NCI-H345 (cell line): Measurements from ENCODE around the gene DAAM1.

ENCODE experiments used
- DNase-seq: peaks from one replicate; lab custom pipeline; 2025; lab: John Stamatoyannopoulos, UW

Gene DAAM1

DNA sequence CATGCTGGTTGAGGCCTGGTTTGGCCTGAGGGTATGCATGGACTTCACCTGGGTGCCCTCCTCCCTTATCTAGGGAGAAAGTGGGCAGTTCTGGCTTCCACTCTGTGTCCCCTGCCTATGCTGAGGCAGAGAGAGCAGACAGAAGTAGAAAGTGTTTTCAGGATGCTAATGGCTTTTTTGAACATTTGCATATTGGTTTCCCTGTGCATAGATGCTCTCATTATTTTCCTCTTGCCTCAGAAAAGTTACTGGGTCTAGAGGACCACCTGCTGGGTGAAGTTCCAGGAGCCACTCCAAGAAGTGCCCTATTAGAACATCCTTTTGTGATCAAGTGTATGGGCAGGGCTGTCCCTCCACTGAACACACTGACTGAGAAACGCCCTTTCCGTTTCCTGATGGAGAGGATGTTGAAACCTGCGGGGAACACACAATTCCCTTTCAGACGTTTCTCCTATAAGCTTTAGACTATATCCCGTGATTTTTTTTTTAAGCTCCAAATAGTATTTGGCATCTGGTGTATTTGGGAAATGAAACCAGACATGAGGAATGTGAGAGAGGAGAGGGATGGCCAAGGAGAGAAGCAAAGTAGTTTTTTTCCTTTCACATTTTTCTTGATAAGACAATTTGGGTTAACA is 66.6 kb downstream of the DAAM1 start:
- DNase-seq: peak; percentile 30

DNA sequence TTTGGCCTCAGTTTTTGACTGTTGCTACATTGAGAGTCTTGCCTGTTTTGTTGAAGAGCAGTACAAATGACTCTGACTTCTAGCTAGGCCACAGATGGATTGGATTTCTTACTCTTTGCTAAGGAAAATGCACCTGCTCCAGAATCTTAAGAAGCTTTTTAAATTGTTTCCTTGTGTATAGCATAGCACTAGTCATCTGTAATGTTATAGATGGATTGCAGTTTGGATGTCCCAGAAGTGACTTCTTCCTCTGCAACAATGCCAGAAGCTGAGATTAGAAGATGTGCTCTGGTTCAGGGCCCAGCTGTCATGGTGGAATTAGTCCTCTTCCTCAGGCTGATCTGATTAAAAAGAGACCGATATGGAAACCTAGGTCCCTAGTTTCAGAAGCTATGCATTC is 67.9 kb downstream of the DAAM1 start:
- DNase-seq: no peak

DNA sequence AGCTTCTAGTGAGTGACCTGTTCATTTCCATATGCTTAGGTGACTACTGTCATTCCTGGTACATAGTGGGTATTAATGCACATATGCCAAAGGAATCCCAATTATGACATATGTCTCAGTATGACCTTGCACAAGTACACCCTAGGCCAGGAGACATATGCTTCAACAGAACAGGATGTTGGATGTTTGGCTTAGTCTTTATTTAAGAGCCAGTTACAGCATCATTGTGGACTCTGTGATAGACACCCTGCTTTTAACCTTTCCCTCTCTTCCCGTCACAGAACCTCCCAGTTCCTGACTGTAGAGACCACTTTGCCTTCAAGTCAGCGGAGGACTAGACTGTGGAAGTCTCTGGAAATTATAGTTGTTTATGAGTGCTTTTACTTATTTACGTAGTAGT is 72.9 kb downstream of the DAAM1 start:
- no peak for DNase-seq

DNA sequence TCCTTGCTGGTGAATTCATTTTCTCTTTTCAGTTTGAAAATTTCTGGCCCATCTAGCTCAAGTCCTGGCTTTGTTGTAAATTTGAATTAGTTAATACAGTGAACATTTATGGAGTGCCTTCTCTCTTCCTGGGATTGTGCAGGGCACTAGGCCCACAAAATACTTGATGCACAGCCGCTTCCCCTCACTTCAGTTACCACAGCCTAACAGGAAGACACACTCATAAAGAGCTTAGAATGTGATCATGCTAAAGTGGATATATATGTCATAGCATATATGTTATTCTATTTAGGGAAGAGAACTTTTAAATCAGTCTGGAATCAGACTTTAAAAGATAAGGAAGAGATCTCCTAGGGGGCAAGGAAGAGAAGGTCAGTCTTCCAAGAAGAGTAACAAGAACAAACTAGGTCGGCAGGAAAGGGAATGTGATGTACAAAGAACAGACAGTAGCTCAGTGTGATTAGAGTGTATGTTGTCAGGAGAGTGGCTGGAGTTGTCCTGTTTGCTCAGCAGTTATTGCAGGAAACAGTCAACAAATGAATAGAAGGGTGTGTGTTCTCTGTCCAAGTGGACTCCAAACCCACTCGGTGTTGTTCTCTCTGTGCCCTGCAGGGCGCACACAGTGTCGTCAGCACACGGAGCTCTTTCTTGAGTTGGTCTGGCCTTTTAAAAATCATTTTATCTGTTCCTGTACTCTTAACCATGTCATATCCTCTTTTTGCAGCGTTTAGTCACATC is 74.4 kb downstream of the DAAM1 start:
- DNase-seq: no peak

DNA sequence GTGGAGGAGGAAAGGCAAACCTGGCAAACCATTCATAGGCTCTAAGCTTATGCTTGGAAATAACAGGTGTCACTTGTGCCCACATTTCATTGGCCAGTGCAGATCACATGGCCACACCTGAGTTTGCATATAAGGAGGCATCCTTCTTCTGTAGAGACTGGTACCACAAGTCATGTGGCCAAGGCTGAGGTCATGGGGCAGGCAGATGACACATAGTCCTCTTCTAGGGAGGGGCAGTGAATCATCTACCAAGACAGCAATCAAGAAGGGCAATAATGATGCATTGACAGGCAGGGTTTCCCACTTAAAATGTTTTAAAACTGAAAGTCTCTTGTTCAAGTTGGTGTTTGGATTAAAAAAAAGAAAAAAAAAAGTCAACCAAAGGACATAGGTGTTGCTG is 77.3 kb downstream of the DAAM1 start:
- no peak for DNase-seq

DNA sequence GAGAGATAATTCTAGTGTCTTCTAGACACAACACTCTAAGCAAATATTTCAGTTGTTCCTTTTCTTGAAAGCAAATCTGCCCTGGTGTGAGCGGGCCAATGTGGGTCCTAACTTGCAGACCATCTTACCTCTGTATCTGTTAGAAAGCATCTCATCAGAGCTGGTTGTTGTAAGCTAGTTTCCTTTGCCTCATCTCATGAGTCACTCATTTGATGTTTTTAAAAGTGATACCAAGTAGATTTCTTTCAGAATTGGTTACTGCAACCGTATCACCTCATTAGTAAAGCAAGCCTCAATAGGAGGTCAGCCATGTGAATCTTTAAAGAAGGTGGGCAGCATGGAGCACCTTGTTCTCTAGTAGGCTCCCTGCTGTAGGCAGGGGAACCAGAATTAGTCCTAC is 78.6 kb downstream of the DAAM1 start:
- no peak for DNase-seq

DNA sequence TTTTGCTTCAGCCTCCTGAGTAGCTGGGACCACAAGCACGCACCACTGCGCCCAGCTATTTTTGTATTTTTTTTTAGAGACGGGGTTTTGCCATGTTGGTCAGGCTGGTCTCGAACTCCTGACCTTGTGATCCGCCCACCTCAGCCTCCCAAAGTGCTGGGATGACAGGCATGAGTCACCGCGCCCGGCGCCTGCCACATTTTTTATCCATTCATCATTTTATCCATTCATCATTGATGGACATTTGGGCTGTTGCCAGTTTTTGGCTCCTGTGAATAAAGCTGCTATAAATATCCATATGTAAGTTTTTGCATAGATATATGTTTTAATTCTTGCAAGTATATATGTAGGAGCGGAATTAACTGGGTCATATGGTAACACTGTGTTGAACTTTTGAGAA is 79.5 kb downstream of the DAAM1 start:
- no peak for DNase-seq

DNA sequence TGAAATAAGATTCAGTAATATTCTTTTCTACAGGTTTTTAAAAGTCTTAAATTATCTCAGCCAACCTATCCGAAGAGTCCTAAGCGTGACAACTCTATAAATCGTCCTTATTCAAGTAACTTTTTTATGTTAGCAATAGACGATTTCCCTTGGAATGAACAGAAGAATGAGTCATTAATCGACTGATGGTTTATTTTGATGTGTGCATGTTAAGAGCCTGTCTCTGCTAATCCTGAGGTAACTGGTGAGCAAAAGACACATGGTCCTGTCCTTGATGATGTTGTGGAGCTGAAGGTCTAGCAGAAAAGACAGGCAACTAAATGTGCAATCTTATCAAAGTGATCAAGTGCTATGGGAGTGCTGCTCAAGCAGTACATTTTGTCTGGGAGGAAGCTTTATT is 80.4 kb downstream of the DAAM1 start:
- DNase-seq: no peak

DNA sequence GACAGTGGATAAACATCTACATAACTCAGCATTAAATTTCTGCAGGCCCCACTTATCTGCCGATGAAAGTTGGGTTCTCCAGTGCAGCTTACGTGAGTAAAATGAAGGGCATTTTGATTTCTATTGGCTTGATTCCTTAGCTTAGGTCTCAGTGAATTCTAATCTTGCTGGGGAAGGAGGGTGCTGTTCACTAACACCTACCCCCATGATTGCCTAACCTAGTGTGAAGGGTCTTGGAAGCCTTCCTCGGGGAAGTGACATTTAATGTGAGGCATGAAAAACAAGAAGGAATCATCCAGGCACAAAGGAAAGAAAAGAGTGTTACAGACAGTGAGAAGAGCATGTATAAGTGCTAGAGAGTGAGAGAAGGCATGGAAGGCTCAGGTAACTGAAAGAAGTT is 81.0 kb downstream of the DAAM1 start:
- no peak for DNase-seq

DNA sequence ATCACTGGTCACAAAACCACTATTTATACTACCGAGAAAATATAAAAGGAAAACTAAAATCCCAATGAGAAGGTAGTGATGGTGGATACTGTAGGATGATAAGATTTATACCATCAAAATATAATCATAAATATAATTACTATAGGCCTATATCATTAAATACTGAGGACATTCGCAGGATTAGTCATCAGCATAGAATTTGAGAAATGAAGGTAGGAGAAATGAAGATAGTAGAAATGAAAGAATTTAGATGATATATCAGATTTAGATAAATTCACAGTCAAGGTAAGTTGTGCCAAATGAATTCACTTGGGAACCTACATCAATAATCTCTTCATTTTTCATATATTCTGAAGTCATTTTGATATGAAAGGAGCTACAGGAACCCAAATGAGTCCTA is 82.8 kb downstream of the DAAM1 start:
- DNase-seq: no peak

DNA sequence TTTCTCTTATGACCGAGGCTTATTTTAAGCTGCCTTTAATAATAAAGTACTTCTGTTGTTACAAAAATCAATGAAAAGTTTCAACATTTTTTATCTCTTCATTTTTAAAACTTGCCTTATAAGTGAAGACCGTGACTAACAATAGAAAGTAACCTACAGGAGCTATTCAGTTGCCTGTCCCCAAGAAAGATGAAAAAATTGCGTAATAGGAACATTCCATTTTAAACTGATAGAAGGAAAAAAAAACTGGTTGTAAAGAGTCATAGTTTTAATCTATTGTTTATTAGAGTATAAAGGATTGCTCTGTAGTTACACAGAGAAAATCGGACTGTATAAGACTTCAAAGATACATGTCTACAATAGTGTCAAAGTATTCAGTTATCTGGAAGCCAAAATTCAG is 83.3 kb downstream of the DAAM1 start:
- DNase-seq: no peak

DNA sequence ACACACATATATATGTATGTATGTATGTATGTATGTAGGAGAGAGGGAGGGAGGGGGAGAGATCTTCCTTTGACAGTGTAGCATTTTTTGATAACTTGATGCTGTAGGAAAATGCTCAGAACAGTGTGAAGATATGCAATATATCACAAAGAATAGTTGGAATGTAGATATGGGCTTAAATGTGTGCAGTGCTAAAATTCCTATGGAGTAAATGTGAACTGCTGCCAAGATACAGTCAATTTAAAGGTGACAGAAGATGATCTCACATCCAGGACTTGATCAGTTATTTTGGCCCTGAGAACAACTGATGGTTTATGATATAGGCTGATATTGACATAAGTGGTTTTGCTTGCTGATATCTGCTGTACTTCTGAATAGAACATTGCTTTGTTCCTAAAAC is 84.2 kb downstream of the DAAM1 start:
- DNase-seq: no peak

DNA sequence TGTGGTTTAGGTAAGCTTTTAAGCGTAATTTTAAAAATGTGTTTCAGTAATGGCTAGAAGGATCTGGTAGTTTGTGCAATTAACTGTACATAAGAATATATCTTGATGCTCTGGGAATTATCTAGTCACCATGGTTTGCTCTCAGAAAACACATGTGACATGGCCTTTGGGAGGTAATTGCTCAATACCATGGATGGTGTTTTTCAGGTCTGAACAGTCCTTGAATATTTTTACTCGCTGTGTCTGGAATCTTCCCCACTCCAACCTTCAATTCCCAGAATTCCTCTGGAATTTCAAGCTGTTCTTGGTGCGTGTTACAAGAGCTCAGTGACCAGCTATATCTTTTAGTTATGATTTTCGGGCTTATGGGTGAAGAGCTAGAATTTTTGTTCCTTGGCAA is 85.3 kb downstream of the DAAM1 start:
- no peak for DNase-seq

DNA sequence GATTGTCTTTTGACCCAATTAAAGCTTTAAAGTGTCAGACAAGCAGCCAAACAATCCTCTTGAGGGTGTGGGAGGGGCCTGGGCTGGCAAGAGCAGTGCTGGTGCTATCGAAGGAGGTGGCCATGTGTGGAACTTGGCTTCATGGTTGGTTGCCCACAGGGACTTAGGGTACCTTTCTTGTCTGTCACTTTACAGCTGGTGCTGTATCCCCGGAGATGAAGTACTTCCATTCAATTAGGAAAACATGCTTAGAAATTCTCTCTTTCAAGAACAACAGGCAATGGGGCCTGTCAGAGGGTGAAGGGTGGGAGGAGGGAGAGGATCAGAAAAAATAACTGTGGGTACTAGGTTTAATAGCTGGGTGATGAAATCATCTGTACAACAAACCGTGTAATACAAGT is 86.5 kb downstream of the DAAM1 start:
- no peak for DNase-seq

DNA sequence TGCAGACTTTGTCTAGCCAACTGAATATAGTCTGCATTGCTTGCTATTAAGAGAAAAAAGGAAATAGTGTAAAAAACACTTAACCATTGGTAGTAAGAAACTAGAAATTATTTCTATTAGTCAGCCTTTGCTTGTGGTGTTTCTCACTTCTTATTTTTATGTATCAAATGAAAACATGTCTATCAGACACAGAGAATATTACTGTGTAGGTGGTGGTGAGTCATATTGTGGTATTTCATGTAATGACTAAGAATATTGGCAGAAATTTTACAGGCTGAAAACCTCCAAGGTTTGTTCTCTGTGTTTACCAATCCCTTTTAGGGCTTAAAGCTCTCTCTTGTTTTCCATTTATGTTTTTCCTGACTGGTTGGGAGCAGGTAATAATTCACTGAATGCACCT is 87.2 kb downstream of the DAAM1 start:
- no peak for DNase-seq

DNA sequence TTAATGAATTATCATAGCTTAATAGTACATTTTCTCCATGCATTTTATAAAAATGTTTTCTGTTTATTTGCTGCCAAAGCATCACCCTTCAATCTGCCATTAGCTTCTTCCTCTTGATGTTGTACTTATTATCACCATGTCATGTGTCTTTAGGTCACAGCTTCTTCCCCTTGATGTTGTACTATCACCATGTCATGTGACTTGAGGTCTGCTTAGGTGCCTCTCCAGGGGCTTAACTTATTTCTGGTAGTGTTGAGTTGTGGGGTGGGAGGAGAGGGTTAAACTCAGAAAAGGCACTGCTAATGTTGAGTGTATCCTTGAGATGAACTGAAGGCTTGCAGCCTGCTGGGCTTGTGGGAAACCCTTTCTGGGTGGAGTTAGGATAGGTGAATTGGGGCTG is 87.8 kb downstream of the DAAM1 start:
- DNase-seq: no peak

DNA sequence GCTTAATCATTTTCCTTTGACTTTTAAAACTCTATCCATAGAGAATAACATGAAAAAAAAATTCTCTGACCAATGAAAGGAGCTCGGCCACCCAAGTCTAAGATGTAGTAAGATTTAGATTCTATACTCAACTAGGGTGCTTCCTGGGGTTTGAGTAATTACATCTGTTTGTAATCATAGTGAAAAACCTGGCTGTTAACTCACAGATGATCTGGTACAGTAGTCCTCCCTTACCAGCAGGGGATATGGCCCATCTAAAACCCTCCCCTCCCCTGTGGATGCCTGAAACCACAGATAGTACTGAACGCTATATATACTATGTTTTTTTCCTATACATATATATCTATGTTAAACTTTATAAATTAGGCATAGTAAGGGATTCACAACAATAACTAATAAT is 89.2 kb downstream of the DAAM1 start:
- no peak for DNase-seq

DNA sequence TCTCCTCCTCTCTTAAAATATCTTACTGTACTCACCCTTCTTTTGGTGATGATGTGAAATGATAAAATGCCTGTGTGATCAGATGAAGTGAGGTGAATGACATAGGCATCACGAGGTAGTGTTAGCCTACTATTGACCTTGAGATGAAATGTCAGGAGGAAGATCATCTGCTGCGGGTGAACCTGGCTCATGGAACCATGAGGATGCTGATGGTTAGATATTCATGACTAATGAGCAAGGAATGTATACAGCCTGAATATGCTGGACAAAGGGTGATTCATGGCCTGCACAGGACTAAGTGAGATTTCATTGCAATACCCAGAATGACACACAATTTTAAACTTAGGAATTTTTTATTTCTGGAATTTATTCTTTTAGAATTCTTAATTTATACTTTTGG is 89.6 kb downstream of the DAAM1 start:
- no peak for DNase-seq

DNA sequence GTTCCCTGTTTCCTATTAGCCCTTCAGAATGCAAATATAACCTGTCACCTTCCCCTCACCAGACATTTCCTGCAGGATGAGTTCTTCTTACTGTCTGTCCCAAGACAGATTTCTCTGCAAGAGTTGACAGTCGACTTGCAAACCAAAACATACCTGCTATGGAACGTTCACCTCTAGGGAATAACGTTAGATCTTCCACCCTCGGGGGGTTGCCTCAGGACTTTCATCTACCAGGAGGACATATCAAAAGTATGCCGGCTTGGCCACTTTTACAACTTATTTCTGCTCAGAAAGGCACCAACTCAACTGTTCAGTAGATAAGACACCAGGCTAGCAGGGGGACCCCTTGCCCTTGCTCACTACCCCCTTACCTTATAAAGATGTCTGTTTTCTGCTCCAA is 92.5 kb downstream of the DAAM1 start:
- no peak for DNase-seq

DNA sequence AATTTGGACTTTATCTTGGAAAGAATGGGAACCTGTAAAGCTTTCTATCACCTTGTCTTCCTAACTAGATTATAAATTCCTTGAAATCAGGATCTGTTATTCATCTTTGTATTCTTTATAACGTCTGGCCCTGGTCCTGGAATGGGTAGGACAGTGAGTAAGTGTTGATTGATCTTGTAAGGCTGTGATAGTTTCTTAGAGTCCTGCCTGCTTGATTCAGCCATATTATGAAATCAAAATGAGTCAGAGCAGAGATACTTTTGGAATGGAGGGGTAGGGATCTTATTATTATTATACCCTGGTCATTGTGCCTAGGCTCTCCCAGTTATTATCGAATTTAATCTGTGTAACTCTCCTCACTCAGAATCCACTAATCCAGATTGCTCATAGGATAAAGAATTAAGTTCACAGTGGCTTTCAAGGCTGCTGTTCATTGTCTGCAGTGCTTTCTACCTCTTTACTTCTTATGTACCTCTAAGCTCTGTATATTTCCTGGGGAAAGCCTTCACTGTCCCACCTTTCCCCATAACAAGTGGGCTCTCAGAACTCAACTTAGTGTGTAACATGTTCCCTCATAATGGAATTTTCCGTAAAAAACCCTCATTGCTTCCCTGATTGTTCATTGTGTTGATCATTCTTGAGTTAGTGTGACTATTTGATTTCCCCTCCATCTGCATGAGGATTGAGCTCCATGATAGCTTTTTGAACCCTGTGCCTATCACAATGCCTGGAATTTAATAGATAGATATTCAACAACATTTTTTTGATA is 93.3 kb downstream of the DAAM1 start:
- no peak for DNase-seq

DNA sequence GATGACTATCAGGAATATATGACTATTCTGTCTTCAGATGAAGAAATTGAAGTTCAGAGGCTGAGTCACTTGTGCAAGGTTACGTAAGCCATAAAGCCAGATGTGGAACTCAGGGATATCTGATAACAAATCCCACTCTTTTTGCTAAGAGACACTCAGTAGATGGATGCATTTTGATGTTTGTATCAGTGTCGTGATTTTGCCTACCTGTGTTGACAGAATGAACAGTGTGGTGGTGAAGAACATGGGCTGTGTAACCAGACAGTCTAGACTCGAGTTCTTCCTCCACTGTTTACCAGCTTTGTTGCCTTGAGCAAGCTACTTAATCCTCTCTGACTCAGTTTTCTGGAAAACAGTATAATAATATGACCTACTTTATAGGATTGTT is 93.9 kb downstream of the DAAM1 start:
- no peak for DNase-seq

DNA sequence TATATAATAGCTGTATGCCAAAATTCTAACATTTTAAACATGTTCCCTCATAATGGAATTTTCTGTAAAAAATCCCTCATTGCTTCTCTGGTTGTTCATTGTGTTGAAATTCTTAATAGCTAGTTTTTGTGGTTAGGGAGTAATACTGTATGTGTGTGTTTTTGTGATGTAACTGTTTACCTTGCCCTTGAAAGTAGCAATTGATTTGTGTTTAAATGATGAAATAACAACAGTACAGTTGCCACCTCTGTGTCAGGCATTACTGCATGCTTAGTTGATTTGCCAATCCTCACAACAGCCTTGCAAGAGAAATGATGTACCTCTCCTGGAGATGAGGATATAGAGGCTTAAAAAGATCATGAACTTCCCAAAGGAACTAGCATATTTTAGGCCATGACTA is 94.9 kb downstream of the DAAM1 start:
- no peak for DNase-seq

DNA sequence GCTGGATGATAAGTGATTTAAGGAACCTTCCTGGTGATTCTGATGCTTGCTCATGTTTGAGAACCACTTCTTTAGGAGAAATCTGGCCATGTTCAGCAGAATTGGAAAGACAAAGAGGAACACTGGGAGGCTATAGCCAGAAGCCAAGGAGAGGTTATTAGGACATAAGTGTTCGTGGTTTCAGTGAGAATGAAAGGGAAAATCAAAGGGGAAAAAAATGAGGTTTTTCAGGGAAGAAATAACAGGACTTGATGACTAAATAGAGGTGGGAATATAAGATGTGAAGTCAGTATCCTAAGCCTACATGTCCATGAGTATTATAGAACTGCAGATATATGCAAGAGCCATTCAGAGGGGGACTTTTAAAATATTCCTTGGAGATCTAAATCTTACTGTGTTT is 95.6 kb downstream of the DAAM1 start:
- no peak for DNase-seq

DNA sequence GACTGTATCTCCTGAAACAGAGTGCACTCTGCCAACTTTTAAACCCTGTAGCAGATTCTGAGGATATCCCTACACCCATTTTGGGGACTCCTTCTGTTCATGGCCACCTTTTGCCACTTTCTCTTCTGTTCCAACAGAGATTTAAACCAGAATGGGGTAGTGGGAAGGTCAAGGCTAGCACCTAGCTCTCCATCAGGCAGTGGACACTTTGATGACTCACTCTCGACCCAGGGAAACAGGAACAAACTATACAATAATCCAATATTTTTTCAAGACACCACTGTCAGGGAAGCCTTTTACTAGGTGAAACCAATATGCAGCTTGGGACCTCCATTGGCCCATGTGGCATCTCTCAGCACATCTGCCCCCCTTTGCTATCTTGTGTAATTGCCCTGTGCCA is 103.6 kb downstream of the DAAM1 start:
- DNase-seq: no peak
